GM21381 (cell line): Measurements from ENCODE around the gene P4HA1.
"Not testable (repeated sequence)": the region's sequence is repeated elsewhere in the genome, so short reads cannot be mapped to it uniquely, and the experiment has no call there.

ENCODE experiments used
- ATAC-seq: cut with Tn5 transposase; IDR thresholded peaks from one replicate; pipeline ENCODE4 v1.9.1; 2021; ENCODE audit warnings: mild to moderate bottlenecking, moderate library complexity; ENCODE audit not compliant: unreplicated experiment

P4HA1 gene

GRCh38 chr10:73043766-73044377 is 52.8 kb downstream of the P4HA1 start:
- no peak for ATAC-seq

- ATAC-seq, result no peak
Observed at GRCh38 chr10:73043319-73043718, 53.3 kb downstream of the P4HA1 start.

GRCh38 chr10:73042130-73042529 is 54.5 kb downstream of the P4HA1 start:
- ATAC-seq, result no peak

- no peak for ATAC-seq
Observed at GRCh38 chr10:73039635-73040034, 57.0 kb downstream of the P4HA1 start.

- ATAC-seq, result not testable (repeated sequence)
Observed at GRCh38 chr10:73036285-73036684, 60.4 kb downstream of the P4HA1 start.

GRCh38 chr10:73032536-73032935 is 64.1 kb downstream of the P4HA1 start:
- no peak for ATAC-seq

GRCh38 chr10:73026623-73027022 is 70.0 kb downstream of the P4HA1 start:
- not testable (repeated sequence) for ATAC-seq

- ATAC-seq, result not testable (repeated sequence)
Observed at GRCh38 chr10:73023455-73024070, 73.1 kb downstream of the P4HA1 start.

- ATAC-seq, result not testable (repeated sequence)
Observed at GRCh38 chr10:73022961-73023360, 73.7 kb downstream of the P4HA1 start.

GRCh38 chr10:73021538-73022164 is 75.0 kb downstream of the P4HA1 start:
- ATAC-seq, result not testable (repeated sequence)

- ATAC-seq, result no peak
Observed at GRCh38 chr10:73021050-73021449, 75.6 kb downstream of the P4HA1 start.

GRCh38 chr10:73019100-73019499 is 77.6 kb downstream of the P4HA1 start:
- ATAC-seq, result no peak

GRCh38 chr10:73018632-73019031 is 78.0 kb downstream of the P4HA1 start:
- ATAC-seq, result no peak

- no peak for ATAC-seq
Observed at GRCh38 chr10:73017955-73018480, 78.6 kb downstream of the P4HA1 start.

- ATAC-seq, result no peak
Observed at GRCh38 chr10:73015779-73016178, 80.9 kb downstream of the P4HA1 start.

- ATAC-seq, result no peak
Observed at GRCh38 chr10:73003822-73004221, 92.8 kb downstream of the P4HA1 start.

GRCh38 chr10:73000973-73001372 is 95.7 kb downstream of the P4HA1 start:
- ATAC-seq, result no peak

- ATAC-seq, result no peak
Observed at GRCh38 chr10:72997099-72997498, 99.6 kb downstream of the P4HA1 start.

GRCh38 chr10:72995459-72995858 is 101.2 kb downstream of the P4HA1 start:
- not testable (repeated sequence) for ATAC-seq

GRCh38 chr10:72989771-72990170 is 106.9 kb downstream of the P4HA1 start:
- ATAC-seq, result not testable (repeated sequence)

- ATAC-seq, result not testable (repeated sequence)
Observed at GRCh38 chr10:72984618-72985017, 112.0 kb downstream of the P4HA1 start.
